WERI-Rb-1 (cell line): ENCODE results near the gene STRA8.

ENCODE experiments used
- DNase-seq: peaks from one replicate; pipeline ENCODE4 v3.0.0-alpha.2; 2020
- H3K27ac ChIP-seq: fragments of 250-450 bp; sonication (Bioruptor Pico); 2 replicates; pipeline ENCODE4 v1.5.1; 2020; ENCODE audit warnings: mild to moderate bottlenecking, moderate library complexity
- H3K27me3 ChIP-seq: fragments of 250-450 bp; sonication (Bioruptor Pico); 2 replicates; pipeline ENCODE4 v1.5.1; 2021; ENCODE audit warnings: mild to moderate bottlenecking, low read depth, moderate library complexity; ENCODE audit not compliant: insufficient read depth, severe bottlenecking
- H3K36me3 ChIP-seq: fragments of 250-450 bp; sonication (Bioruptor Pico); 2 replicates; pipeline ENCODE4 v1.5.1; 2020; ENCODE audit warnings: mild to moderate bottlenecking, moderate library complexity
- H3K4me3 ChIP-seq: 2 replicates; pipeline ENCODE4 v1.5.1; 2011; ENCODE audit warnings: low read depth, mild to moderate bottlenecking, control low read depth, low read length
- H3K9me3 ChIP-seq: fragments of 250-450 bp; sonication (Bioruptor Pico); 2 replicates; pipeline ENCODE4 v1.5.1; 2021; ENCODE audit warnings: mild to moderate bottlenecking, moderate library complexity; ENCODE audit not compliant: severe bottlenecking
- TF ChIP-seq, protein P1 (sequence below): IDR thresholded peaks from 2 replicates; pipeline ENCODE4 v1.5.1; 2011; ENCODE audit warnings: low read depth, mild to moderate bottlenecking, control low read depth, inconsistent platforms, low read length

The STRA8 gene

DNA sequence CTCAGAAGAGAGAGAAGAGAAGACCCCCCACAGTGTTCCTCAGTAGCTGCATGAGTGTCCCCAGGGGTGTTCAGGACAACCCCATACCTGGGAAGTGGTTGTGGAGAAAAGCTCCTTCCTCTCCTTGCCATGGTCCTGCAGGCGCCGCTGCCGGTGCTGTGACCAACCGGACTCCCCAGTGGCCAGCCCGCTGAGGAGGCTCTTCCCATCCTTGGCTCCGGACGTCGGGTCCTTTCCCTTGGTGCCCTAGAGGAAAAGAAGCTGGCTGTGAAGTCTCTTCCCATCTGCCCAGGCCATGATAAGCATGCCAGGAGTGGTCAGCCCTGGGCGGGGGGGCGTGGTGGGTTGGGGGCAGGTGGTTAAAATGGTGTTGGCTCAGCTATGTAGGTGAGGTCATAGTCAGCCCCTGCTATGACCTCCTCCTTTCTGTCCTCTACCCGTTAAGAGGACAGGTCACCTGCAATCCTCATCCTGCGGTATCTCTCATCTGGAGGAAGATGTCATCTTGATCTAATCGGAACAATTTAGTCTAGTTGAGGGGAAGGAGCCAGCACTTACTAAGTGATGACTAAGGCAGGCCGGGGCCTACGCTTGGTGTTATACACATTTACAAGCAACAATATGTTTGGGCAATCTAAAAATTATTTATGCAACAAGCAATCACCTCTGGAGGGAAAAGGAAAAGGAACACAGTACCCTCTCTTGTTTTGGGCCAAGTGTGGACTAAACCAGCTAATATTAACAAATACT is 35.6 kb upstream of the STRA8 start:
- TF ChIP-seq, protein P1, sequence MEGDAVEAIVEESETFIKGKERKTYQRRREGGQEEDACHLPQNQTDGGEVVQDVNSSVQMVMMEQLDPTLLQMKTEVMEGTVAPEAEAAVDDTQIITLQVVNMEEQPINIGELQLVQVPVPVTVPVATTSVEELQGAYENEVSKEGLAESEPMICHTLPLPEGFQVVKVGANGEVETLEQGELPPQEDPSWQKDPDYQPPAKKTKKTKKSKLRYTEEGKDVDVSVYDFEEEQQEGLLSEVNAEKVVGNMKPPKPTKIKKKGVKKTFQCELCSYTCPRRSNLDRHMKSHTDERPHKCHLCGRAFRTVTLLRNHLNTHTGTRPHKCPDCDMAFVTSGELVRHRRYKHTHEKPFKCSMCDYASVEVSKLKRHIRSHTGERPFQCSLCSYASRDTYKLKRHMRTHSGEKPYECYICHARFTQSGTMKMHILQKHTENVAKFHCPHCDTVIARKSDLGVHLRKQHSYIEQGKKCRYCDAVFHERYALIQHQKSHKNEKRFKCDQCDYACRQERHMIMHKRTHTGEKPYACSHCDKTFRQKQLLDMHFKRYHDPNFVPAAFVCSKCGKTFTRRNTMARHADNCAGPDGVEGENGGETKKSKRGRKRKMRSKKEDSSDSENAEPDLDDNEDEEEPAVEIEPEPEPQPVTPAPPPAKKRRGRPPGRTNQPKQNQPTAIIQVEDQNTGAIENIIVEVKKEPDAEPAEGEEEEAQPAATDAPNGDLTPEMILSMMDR, result no peak
- Histone ChIP-seq H3K27ac (no peak overlapping the region), H3K27me3 (no peaks in the 10 kb centered on the region), H3K4me3 (no peak overlapping the region), H3K9me3 (no peaks in the 10 kb centered on the region), H3K36me3 (peaks cover 31% of the 10 kb centered on the region)
- DNase-seq, result no peak

DNA sequence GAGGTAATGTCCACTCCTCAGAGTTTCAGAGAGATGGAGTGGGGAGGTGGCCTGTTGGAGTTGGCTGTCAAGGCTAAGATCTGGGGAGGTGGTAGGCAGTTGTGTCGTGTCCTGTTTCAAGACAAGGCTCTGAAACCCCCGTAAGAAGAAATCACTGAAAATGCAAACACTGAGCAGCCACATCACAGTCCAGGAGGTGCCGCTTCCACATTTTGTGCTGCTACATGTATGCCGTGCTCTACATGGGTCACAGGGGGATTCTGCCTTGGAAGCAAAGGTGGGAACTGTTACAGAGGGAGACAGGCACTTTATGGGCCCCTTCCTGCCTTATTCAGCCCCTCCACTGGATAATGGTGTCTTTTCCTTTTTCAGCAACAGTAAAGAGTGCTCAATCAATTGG is 34.2 kb upstream of the STRA8 start:
- Histone ChIP-seq H3K27ac (no peak overlapping the region), H3K36me3 (peaks cover 39% of the 10 kb centered on the region), H3K27me3 (no peaks in the 10 kb centered on the region), H3K9me3 (no peaks in the 10 kb centered on the region), H3K4me3 (no peak overlapping the region)
- no peak for DNase-seq
- TF ChIP-seq, protein P1, result no peak

DNA sequence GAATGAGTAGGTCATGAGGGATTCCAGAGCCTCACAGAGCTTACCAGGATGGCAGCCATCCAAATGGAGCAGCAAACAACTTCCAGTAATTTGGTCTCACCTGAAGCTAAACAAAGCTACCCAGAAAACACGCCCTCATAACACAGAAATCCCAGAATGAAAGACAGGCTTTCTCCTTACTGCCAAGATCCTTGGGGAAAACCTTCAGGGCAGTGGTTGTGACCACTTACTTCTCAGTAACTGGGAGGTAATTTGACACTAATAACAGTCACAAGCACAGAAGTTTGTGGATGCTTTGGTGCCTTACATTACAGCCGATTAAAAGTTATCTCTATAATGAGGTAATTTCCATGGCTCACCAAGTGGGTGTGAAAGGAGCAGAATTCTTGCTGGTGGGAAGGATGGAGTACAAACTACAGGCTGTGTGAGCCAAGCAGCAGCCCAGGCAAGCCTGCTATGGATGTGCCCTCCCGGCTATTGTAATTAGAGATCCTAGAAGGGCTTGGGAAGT is 32.8 kb upstream of the STRA8 start:
- DNase-seq, result no peak
- H3K27me3 ChIP-seq, result no peaks in the 10 kb centered on the region
- no peak overlapping the region for H3K4me3 ChIP-seq
- peaks cover 43% of the 10 kb centered on the region for H3K36me3 ChIP-seq
- H3K9me3 ChIP-seq, result no peaks in the 10 kb centered on the region
- H3K27ac ChIP-seq, result no peak overlapping the region
- TF ChIP-seq, protein P1, result no peak

DNA sequence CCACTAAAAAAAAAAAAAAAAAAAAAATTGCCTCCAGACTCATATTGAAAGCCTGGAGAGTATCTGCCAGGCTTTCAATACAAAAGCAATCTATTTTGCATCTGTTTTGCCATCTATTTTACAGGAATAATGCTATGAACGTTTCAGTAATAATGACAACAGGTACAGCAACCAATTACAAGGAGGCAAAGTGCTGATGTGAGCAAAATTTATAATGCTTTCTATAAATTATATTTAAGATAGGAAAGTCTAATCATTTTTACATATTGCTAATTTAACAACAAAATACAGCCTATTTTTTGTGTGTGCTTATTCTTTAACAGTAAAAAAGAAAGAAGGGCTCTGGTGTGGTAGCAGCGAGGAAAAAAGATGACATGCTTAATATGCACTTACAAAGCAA is 32.3 kb upstream of the STRA8 start:
- TF ChIP-seq, protein P1, result no peak
- H3K4me3 ChIP-seq, result no peak overlapping the region
- H3K27me3 ChIP-seq, result no peaks in the 10 kb centered on the region
- peaks cover 40% of the 10 kb centered on the region for H3K36me3 ChIP-seq
- no peak overlapping the region for H3K27ac ChIP-seq
- H3K9me3 ChIP-seq, result no peaks in the 10 kb centered on the region
- no peak for DNase-seq

DNA sequence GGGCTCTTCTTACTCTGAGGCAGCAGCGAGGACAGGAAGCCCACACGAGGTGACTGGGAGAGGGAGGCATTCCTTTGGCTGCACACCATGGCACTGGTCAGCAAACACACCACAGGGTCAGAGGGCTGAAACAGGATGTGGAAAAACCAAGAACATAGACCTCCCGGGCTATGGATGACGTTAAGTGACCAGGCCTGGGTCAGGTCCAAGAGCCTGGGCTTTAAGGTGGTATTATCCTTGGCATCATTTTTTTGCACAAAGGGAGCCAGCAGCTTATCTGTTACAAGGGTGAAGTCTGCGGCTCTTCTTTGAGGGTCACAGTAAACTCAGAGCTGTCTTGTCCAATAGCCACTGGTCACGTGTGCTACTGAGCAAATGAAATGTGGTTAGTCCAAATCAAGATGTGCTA is 29.3 kb upstream of the STRA8 start:
- H3K27me3 ChIP-seq, result no peaks in the 10 kb centered on the region
- no peak for DNase-seq
- TF ChIP-seq, protein P1, result no peak
- no peak overlapping the region for H3K4me3 ChIP-seq
- H3K9me3 ChIP-seq, result no peaks in the 10 kb centered on the region
- no peak overlapping the region for H3K27ac ChIP-seq
- H3K36me3 ChIP-seq, result peaks cover 28% of the 10 kb centered on the region

DNA sequence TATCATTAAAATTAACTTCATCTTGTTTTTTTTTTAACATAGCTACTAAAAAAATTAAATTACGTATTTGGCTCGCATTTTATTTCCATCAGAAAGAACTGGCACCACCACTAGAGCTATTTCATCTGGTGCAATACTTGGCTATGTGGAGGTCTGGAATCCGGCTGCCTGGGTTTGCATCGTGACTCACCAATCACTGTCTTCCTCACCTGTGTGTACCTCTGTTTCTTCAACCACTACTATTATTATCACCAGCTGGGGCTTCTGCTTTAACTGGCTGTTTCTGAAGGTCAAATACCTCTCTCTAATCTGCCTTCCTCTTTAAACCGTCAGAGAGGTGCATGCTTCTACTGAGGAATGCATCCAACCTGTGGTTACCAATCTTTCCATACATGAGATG is 28.8 kb upstream of the STRA8 start:
- Histone ChIP-seq H3K27me3 (no peaks in the 10 kb centered on the region), H3K27ac (no peak overlapping the region), H3K4me3 (no peak overlapping the region), H3K9me3 (no peaks in the 10 kb centered on the region), H3K36me3 (peaks cover 28% of the 10 kb centered on the region)
- no peak for DNase-seq
- TF ChIP-seq, protein P1, result no peak
